ENCODE measurements around the gene ALCAM.

ALCAM gene

DNA sequence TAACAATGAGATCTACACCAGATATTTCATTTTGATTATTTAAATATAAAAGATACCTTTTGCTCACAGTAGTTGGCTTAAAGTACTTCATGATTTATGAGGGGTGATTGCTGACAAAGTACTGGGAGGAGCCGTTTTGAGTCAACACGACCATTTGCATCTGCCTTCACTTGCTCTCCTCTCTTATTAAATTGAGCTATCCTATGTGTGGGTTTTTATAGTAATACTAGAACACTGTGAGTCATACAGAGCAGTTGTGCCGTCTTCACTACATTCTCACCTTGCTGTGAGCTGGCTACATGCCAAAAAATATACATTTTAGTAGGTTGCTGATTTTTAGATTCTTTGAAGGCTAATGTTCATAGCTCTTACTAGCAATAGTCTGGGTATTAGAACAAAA, 161.2 kb downstream of the ALCAM start:
- CTCF ChIA-PET = interaction anchor here (0.7 to 1.1 kb wide), 4 partner anchors 931 to 1584 kb away, joined by 3 to 4 read pairs (median 4); no protein-coding TSS in a partner anchor
- POLR2A ChIA-PET (ENCODE audit: low non-redundant PET) = no interaction called here
- TF ChIP-seq, protein P1, sequence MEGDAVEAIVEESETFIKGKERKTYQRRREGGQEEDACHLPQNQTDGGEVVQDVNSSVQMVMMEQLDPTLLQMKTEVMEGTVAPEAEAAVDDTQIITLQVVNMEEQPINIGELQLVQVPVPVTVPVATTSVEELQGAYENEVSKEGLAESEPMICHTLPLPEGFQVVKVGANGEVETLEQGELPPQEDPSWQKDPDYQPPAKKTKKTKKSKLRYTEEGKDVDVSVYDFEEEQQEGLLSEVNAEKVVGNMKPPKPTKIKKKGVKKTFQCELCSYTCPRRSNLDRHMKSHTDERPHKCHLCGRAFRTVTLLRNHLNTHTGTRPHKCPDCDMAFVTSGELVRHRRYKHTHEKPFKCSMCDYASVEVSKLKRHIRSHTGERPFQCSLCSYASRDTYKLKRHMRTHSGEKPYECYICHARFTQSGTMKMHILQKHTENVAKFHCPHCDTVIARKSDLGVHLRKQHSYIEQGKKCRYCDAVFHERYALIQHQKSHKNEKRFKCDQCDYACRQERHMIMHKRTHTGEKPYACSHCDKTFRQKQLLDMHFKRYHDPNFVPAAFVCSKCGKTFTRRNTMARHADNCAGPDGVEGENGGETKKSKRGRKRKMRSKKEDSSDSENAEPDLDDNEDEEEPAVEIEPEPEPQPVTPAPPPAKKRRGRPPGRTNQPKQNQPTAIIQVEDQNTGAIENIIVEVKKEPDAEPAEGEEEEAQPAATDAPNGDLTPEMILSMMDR (conservative IDR thresholded peaks at IDR 0.05; ENCODE audit: low read depth) = no peak
- peak; percentile 87 for DNase-seq (ENCODE audit: low spot score)
- no peak overlapping the region for H3K27ac ChIP-seq

DNA sequence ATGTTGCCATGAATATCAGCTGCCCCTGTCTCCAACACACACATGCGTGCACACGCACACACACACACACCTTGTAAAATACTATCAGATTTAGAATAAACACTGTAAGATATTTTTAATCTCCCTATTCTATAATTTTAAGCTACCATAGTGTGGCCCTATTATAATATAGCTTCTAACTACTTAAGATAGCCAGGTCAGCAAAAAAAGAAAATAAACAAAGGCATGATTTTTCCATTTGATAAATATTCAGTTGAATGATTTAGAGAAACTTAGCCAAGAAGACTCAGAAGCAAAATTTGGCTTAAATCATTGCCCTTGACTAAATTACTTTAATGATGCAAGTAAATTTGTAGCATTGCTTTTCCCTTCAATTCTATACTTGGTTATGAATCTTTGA, 162.2 kb downstream of the ALCAM start:
- ChIA-PET POLR2A (ENCODE audit: low non-redundant PET) (no interaction called here), CTCF (no interaction called here)

DNA sequence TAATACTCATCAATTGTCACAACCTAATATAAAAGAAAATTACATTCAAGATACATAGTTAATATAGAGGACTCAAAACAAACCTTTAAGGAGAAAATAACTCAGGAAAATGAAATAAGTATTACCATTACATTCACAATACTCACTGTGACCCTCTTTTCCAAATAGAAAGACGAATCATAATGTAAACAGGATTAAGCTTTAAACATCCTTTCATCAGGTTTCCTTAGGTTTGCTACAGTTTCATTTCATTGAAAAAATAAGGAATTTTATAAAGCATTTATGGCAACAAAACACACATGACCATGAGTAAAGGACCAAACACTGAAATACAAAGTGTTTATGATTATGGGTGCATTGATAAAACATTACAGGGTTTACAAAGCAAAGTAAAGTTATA, 162.7 kb downstream of the ALCAM start:
- TF ChIP-seq, protein P1 (conservative IDR thresholded peaks at IDR 0.05; ENCODE audit: low read depth) = no peak
- ChIA-PET POLR2A (ENCODE audit: low non-redundant PET) (no interaction called here), CTCF (interaction anchor here (1.2 kb wide), 1 partner anchor 37 kb away, joined by 3 read pairs; no protein-coding TSS in a partner anchor)
- H3K27ac ChIP-seq = no peak overlapping the region
- DNase-seq (ENCODE audit: low spot score) = no peak

More for the DNA sequence above, 162.2 kb downstream of the ALCAM start:
- TF ChIP-seq, protein P1 (conservative IDR thresholded peaks at IDR 0.05; ENCODE audit: low read depth) = no peak
- DNase-seq (ENCODE audit: low spot score) = no peak
- no peak overlapping the region for H3K27ac ChIP-seq

DNA sequence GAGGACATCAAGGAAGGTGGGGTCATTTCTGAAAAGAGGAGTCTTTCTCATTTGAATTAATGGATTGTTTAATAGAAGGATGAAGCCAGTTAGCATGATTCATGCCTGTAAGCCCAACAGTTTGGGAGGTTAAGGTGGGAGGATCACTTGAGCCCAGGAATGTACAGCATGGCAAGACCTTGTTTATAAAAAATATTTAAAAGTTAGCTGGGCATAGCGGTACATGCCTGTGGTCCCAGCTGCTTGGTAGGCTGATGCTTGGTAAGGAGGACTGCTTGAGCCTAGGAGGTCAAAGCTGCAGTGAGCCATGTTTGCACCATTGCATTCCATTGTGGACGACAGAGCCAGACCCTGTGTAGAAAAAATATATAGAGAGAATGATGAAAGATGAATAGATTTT, 165.5 kb downstream of the ALCAM start:
- DNase-seq (ENCODE audit: low spot score) = no peak
- CTCF ChIA-PET = no interaction called here
- TF ChIP-seq, protein P1 (conservative IDR thresholded peaks at IDR 0.05; ENCODE audit: low read depth) = no peak
- no peak overlapping the region for H3K27ac ChIP-seq
- POLR2A ChIA-PET (ENCODE audit: low non-redundant PET) = no interaction called here

DNA sequence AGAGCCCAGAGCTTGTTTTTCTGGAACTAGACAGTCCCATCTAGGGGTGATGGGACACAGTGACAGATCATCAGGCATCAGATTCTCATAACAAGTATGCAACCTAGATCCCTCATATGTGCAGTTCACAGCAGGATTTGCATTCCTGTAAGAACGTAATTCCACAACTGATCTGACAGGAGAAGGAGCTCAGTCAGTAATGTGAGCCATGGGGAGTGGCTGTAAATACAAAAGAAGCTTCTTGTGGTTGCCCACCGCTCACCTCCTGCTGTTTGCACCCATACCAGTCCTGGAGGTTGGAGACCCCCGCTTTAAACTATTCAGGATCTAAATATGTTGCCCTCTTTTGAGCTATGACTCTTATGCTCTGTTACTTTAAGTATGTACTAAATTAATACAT, 167.3 kb downstream of the ALCAM start:
- POLR2A ChIA-PET (ENCODE audit: low non-redundant PET) = no interaction called here
- TF ChIP-seq, protein P1 (conservative IDR thresholded peaks at IDR 0.05; ENCODE audit: low read depth) = no peak
- CTCF ChIA-PET = no interaction called here
- H3K27ac ChIP-seq = no peak overlapping the region
- DNase-seq (ENCODE audit: low spot score) = no peak

DNA sequence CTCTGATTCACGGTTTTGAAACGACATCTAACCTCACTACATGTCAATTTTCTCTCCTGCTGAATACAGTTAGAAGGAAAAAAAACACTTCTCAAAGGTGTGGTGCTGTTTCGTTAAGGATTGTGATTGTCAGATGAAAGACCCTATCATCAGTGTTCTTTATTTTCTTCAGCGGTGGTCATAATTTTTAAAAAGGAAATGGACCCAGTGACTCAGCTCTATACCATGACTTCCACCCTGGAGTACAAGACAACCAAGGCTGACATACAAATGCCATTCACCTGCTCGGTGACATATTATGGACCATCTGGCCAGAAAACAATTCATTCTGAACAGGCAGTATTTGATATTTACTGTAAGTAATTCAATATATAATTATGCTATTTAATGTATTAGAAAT, 167.8 kb downstream of the ALCAM start:
- TF ChIP-seq, protein P1 (conservative IDR thresholded peaks at IDR 0.05; ENCODE audit: low read depth) = no peak
- POLR2A ChIA-PET (ENCODE audit: low non-redundant PET) = no interaction called here
- no peak overlapping the region for H3K27ac ChIP-seq
- CTCF ChIA-PET = no interaction called here
- DNase-seq (ENCODE audit: low spot score) = no peak

Measured in RWPE1 (cell line).